Measurements from ENCODE around the gene TATDN2.
"Not testable (repeated sequence)": the region's sequence is repeated elsewhere in the genome, so short reads cannot be mapped to it uniquely, and the experiment has no call there.

Gene TATDN2

GRCh38 chr3:10294030-10294586 lies 45.8 kb downstream of the TATDN2 start:
- DNase-seq: no peak

GRCh38 chr3:10298064-10298463 lies 49.8 kb downstream of the TATDN2 start:
- not testable (repeated sequence) for DNase-seq

DNA sequence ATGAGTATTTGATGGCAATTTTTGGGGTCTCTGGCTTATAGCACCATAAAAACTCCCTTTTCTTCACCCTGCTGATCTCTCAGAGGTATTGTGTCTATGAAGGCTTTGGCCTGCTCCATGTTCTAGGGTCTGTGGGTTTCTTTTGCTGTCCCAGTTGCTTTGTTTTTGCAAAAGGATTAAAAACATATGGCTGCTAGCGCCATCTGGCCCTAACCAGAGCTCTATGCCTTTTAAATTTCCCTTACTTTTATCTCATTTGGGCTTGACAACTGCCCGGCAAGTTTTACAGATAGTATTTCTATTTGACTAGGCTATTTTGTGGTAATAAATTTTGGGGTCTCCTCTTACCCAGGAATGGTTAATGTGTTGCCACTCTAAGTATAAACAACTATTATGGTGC lies 50.9 kb downstream of the TATDN2 start:
- no peak for DNase-seq

GRCh38 chr3:10299679-10300078 lies 51.4 kb downstream of the TATDN2 start:
- no peak for DNase-seq

DNA sequence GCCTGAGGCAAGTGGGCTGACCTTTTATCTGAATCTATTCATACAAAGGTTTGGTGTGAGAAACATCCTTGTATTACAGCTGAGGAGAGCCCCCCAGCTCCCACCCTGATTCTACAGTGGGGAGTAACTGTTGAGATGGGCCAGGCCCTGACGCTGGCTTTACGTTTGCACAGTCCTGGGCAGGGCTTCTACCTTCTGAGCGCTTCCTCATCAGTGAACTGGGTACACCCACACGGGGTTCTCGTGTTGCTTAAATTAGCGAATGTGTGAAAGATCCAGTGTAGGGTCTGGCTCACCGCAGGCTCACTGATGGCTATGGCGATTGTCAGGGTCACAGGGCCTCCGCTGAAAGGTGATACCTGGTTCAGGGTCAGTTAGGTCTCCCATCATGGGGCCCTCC lies 51.8 kb downstream of the TATDN2 start:
- DNase-seq: no peak

DNA sequence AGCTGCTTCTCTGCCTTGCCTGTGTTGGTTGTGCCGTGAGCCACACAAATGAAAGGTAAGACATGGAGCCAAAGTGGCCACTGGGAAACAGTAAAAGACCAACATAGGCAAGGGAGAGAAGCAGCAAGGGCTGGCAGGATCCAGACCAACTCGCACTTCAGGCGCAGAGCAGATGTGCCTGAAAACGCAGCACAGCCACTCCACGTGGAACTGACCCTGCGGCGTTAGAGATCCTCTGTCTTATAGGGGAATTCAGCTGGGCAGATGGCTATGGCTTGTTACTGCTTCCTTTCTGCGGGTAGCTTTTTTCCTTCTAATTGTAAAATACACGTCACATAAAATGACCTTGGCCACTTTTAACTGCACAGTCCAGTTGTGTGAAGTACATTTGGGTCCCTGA lies 54.8 kb downstream of the TATDN2 start:
- no peak for DNase-seq

DNA sequence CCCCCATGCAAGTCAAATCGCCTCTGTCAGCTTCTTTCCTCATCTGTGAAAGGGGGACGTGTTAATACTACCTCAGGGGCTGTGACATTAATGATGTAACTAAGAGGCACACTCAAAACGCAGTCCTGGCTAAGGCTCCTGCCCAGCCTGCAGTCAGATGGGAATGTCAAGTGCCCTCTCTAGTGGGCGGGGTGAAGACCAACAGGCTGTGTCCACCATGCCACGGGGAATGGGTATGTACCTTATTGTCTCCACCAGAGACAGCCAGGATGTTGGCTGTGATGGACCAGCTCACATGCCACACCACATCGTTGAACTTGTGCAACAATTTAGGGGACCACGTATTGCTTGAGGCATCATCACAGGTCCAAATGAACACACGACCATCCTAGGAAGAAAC lies 55.5 kb downstream of the TATDN2 start:
- DNase-seq: no peak

DNA sequence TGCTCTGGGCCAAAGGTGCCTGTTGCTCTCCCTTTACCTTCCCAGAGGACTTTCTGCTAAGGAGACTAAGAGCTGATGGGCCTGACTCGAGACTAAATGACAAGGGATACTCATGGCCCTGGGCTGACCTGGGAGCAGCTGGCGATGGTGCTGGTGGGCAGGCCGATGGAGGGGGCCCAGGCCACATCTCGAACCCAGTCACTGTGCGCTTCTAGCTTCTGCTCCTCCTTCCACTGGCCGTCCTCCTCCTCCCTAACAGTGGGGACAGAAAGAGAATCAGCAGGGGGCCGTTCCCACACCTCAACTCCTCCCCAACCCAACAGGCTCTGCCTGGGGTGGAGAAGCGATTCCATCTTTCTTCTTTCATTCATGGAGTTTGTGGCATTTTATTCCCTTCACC lies 56.6 kb downstream of the TATDN2 start:
- no peak for DNase-seq

GRCh38 chr3:10305331-10305902 lies 57.2 kb downstream of the TATDN2 start:
- no peak for DNase-seq

GRCh38 chr3:10306156-10306555 lies 57.9 kb downstream of the TATDN2 start:
- no peak for DNase-seq

DNA sequence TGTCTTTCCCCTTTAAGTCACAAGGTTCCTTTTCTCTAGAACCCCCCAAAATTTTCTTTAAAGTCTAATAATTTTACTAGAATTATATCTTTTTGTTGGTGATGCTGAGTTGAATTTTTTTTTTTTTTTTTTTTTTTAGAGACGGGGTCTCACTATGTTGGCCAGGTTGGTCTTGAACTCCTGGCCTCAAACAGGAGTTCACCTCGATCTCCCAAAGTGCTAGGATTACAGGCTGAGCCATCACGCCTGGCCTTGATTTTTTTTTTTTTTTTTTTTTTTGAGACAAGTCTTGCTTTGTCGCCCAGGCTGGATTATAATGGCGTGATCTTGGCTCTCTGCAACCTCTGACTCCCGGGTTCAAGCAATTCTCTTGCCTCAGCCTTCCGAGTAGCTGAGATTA lies 60.4 kb downstream of the TATDN2 start:
- no peak for DNase-seq

GRCh38 chr3:10309736-10310135 lies 61.5 kb downstream of the TATDN2 start:
- DNase-seq: no peak

- no peak for DNase-seq
Observed at GRCh38 chr3:10310578-10310977, 62.3 kb downstream of the TATDN2 start.

- DNase-seq: no peak
Observed at GRCh38 chr3:10311710-10312109, 63.5 kb downstream of the TATDN2 start.

- no peak for DNase-seq
Observed at GRCh38 chr3:10312391-10312790, 64.1 kb downstream of the TATDN2 start.

DNA sequence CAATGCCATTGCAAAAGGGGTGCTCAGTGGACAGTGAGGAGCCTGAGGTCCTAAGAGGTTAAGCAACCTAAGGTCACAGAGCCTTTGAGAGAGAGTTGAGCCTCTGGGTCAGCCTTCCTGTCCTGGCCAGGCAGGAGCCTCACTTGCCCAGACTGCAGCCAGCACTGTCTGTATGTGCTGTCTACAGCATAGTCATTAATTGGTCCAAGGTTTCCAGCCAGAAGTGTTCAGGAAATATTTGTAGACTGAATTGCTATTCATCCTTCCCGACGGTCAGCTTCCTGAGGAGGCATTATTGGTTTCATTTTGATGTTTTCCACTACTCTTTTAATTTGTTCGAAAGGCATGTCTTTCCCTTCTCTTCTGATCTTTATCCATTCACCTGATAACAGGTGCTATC lies 64.6 kb downstream of the TATDN2 start:
- DNase-seq: no peak

GRCh38 chr3:10315101-10315500 lies 66.8 kb downstream of the TATDN2 start:
- DNase-seq: no peak

DNA sequence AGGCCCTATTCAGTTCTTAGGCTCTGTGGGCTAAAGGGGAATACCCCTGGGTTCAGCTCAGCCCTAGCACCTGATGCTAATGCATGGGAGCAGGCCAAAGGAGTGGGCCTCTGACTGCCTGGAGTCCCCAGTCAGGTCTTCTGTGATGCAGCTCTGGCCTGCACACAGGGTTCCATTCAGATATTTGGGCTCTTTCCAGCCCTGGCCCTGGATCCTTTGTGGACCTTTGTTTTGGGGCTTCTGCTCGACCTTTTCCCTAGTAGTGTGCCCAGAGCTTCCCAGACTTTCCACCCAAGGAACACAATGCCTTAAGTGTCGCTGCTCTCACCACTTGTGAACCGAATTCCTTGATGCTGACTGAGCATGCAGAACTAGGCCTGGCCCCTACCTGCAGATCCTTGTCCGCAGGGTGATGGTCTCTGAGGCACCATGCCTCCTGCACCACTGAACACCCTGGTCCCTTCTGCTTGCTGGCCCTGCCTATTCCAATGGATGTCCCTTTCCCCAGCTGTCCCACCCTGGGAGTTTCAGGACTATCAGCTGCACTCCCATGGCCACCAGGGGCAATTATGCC lies 67.6 kb downstream of the TATDN2 start:
- DNase-seq: no peak

- DNase-seq: no peak
Observed at GRCh38 chr3:10317311-10317960, 69.2 kb downstream of the TATDN2 start.

- no peak for DNase-seq
Observed at GRCh38 chr3:10317961-10318350, 69.7 kb downstream of the TATDN2 start.

- no peak for DNase-seq
Observed at GRCh38 chr3:10319251-10319650, 71.0 kb downstream of the TATDN2 start.

DNA sequence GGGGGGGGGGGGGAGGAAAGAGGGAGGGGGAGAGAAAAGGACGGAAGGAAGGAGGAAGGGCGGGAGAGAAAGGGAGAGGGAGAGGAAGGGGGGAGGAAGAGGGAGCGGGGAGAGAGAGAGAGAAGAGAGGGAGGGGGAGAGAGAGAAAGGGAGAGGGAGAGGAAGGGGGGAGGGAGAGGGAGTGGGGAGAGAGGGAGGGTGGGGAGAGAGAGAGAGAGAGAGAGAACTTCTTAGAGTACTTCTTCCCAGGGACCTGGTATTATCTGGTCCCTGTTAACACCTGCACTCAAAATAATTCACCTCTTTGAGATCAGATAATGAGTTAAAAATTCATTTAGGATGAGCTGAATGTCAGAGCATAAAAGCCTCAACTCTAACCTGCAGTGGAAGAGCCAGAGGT lies 71.5 kb downstream of the TATDN2 start:
- DNase-seq: no peak

- no peak for DNase-seq
Observed at GRCh38 chr3:10320320-10320677, 72.0 kb downstream of the TATDN2 start.

GRCh38 chr3:10321630-10322351 lies 73.5 kb downstream of the TATDN2 start:
- DNase-seq: no peak

All from NCI-H1436 (cell line).